K562 (cell line): ENCODE data around the gene RNF186. TPM values are rescaled to one million over a fixed set of nuclear protein-coding genes. Genes with fewer than 3 reads are reported as not detected.

ENCODE experiments used
- ATAC-seq: fragments of 200-7000 bp; cut with Tn5 transposase; 3 replicates; pipeline ENCODE4 v1.9.1; 2020; ENCODE audit warnings: moderate library complexity
- BruUV-seq: library from RNA; stranded (reverse); fragments of 400-500 nt; replicated peaks from 2 replicates; lab custom pipeline; 2021; lab: Mats Ljungman, UMichigan
- CTCF ChIA-PET: fragments of 300-600 bp; formaldehyde crosslinking; extraction: SDS; loops from one replicate; lab custom pipeline; 2021; ENCODE audit warnings: low intra/inter-chr PET ratio; lab: Yijun Ruan, JAX
- POLR2A ChIA-PET: fragments of 300-600, 350-650 bp; sonication (Branson Sonifier 250); formaldehyde crosslinking; extraction: SDS; loops from one replicate; lab custom pipeline; 2021; ENCODE audit warnings: antibody characterized with exemption, inconsistent platforms; lab: Yijun Ruan, JAX
- DNase-seq, 4 experiments: peaks; one replicate each; pipeline versions ENCODE4 v3.0.0 to v3.0.0-alpha.2; 2011 to 2018; ENCODE audit warnings: low spot score in 3 of 4, mixed read lengths in 3 of 4; ENCODE audit errors: extremely low read depth in 1 of 4
- FAIRE-seq: peaks from 2 replicates; lab custom pipeline; 2011; peaks lifted over from hg19 to GRCh38; lab: Jason Lieb, UNC
- H2AFZ ChIP-seq: 2 replicates; pipeline ENCODE4 v1.6.0; 2011; ENCODE audit warnings: low read depth, low read length, control low read depth, inconsistent platforms
- H3K27ac ChIP-seq: fragments of 200-600 bp; 3 replicates; pipeline ENCODE4 v1.8.0; 2011; ENCODE audit warnings: low read depth, mild to moderate bottlenecking, control low read depth, inconsistent platforms, low read length, moderate library complexity, mixed read lengths; ENCODE audit errors: extremely low read depth
- H3K27me3 ChIP-seq, 2 experiments: fragments of 300-600 bp in 1 of 2; 2 replicates in 1 of 2; 3 replicates in 1 of 2; pipeline versions ENCODE4 v1.6.0 to v1.8.0; 2011; ENCODE audit warnings: inconsistent platforms in 2 of 2, low read length in 2 of 2, mild to moderate bottlenecking in 1 of 2, mixed read lengths in 1 of 2, moderate library complexity in 1 of 2; ENCODE audit not compliant: control insufficient read depth in 2 of 2, insufficient read depth in 2 of 2
- H3K36me3 ChIP-seq: fragments of 300-600 bp; 3 replicates; pipeline ENCODE4 v1.8.0; 2011; ENCODE audit warnings: mild to moderate bottlenecking, low read length, inconsistent platforms; ENCODE audit not compliant: control insufficient read depth, insufficient read depth
- H3K4me1 ChIP-seq, 2 experiments: fragments of 200-600 bp in 1 of 2; replicated peaks in 1 of 2; 2 replicates in 1 of 2; 3 replicates in 1 of 2; pipeline versions ENCODE4 v1.5.1 to v1.8.0; 2011; ENCODE audit warnings: inconsistent platforms in 2 of 2, low read length in 2 of 2, mild to moderate bottlenecking in 1 of 2, mixed read lengths in 1 of 2, moderate library complexity in 1 of 2; ENCODE audit not compliant: control insufficient read depth in 2 of 2, insufficient read depth in 2 of 2
- H3K4me2 ChIP-seq: 2 replicates; pipeline ENCODE4 v1.6.1; 2011; ENCODE audit warnings: low read length, control low read depth, inconsistent platforms, mixed read lengths; ENCODE audit not compliant: insufficient read depth
- H3K4me3 ChIP-seq: fragments of 200-600 bp; sonication (generic), shearing (Covaris generic); 2 replicates; pipeline ENCODE4 v1.5.1; 2016; ENCODE audit warnings: control low read depth, inconsistent platforms
- H3K79me2 ChIP-seq: fragments of 200-600 bp; 3 replicates; pipeline ENCODE4 v1.8.0; 2011; ENCODE audit warnings: low read length, inconsistent platforms; ENCODE audit not compliant: control insufficient read depth, insufficient read depth
- H3K9ac ChIP-seq, 2 experiments: 2 replicates each; pipeline versions ENCODE4 v1.6.0 to v1.6.1; 2011; ENCODE audit warnings: low read depth in 2 of 2, low read length in 2 of 2, control low read depth in 1 of 2, inconsistent platforms in 1 of 2, mild to moderate bottlenecking in 1 of 2, mixed read lengths in 1 of 2; ENCODE audit not compliant: insufficient read depth in 1 of 2
- H3K9me1 ChIP-seq: one replicate; pipeline ENCODE4 v1.6.0; 2011; ENCODE audit warnings: inconsistent platforms, mild to moderate bottlenecking, low read length, moderate library complexity; ENCODE audit not compliant: control insufficient read depth, insufficient read depth
- H3K9me3 ChIP-seq: replicated peaks from 2 replicates; pipeline ENCODE4 v1.5.1; 2011; ENCODE audit warnings: low read depth, low read length, inconsistent platforms; ENCODE audit not compliant: control insufficient read depth, insufficient read depth
- H4K20me1 ChIP-seq: replicated peaks from 2 replicates; pipeline ENCODE4 v1.6.1; 2011; ENCODE audit warnings: low read length, inconsistent platforms, mixed read lengths; ENCODE audit not compliant: control insufficient read depth, insufficient read depth
- CREB1 ChIP-seq, 2 experiments: sonication (generic) in 1 of 2; formaldehyde crosslinking in 1 of 2; IDR thresholded peaks; 2 replicates each; pipeline versions ENCODE4 v1.6.1 to v1.8.0; 2012 to 2022; ENCODE audit warnings: inconsistent platforms in 1 of 2, mild to moderate bottlenecking in 1 of 2, missing genetic modification reagents in 1 of 2, moderate library complexity in 1 of 2
- FOXM1 ChIP-seq, 2 experiments: fragments of 450-650 bp in 1 of 2; sonication (generic) in 1 of 2; formaldehyde crosslinking in 1 of 2; IDR thresholded peaks; 2 replicates each; pipeline versions ENCODE4 v1.6.1 to v1.9.0; 2017 to 2022; ENCODE audit warnings: low read depth in 2 of 2, mild to moderate bottlenecking in 2 of 2, missing genetic modification reagents in 1 of 2, moderate library complexity in 1 of 2
- HMBOX1 ChIP-seq: sonication (generic); IDR thresholded peaks from 2 replicates; pipeline ENCODE4 v1.6.1; 2016
- ID3 ChIP-seq, 2 experiments: fragments of 250-450 bp in 1 of 2; fragments of 450-650 bp in 1 of 2; sonication (Bioruptor Pico) in 1 of 2; IDR thresholded peaks; 2 replicates each; pipeline versions ENCODE4 v1.6.1 to v1.8.0; 2016 to 2021; ENCODE audit warnings: mild to moderate bottlenecking in 2 of 2, moderate library complexity in 2 of 2, missing compliant biosample characterization in 1 of 2, missing genetic modification characterization in 1 of 2
- RBBP5 ChIP-seq: fragments of 200-600 bp; sonication (generic); IDR thresholded peaks from 2 replicates; pipeline ENCODE4 v1.6.1; 2012; ENCODE audit warnings: borderline replicate concordance, mild to moderate bottlenecking, low read length, control low read depth, inconsistent platforms; ENCODE audit not compliant: insufficient read depth, poor library complexity, severe bottlenecking
- SIN3B ChIP-seq: fragments of 450-650 bp; IDR thresholded peaks from 2 replicates; pipeline ENCODE4 v1.6.1; 2017; ENCODE audit warnings: low read depth, mild to moderate bottlenecking, moderate library complexity
- SMARCC2 ChIP-seq: fragments of 450-650 bp; IDR thresholded peaks from 2 replicates; pipeline ENCODE4 v1.6.1; 2017; ENCODE audit warnings: antibody characterized with exemption, moderate library complexity, mild to moderate bottlenecking, low read depth
- ZBTB40 ChIP-seq, 2 experiments: fragments of 450-650 bp in 1 of 2; sonication (generic) in 1 of 2; formaldehyde crosslinking in 1 of 2; IDR thresholded peaks; 2 replicates each; pipeline versions ENCODE4 v1.7.1 to v1.9.0; 2016 to 2022; ENCODE audit warnings: inconsistent platforms in 1 of 2, mild to moderate bottlenecking in 1 of 2, missing genetic modification reagents in 1 of 2
- WGBS: fragments of 100-300 bp; shearing (Covaris generic); methylation state at CpG from one replicate; pipeline ENCODE4 v1.1.6; 2016; ENCODE audit warnings: low coverage, mixed read lengths; ENCODE audit not compliant: insufficient coverage; ENCODE audit errors: missing lambda C conversion rate; 5-methylcytosine and 5-hydroxymethylcytosine counted together
- in situ Hi-C: fragments of 300-500 bp; cut with MboI; formaldehyde crosslinking; loops from 4 replicates; pipeline ENCODE4 v1.15.0; 2018; ENCODE audit warnings: inconsistent platforms, mixed read lengths
- intact Hi-C: fragments of 100-400 bp; cut with micrococcal nuclease; formaldehyde crosslinking; loops from 2 replicates; pipeline ENCODE4 v1.14.2; 2022
- polyA plus RNA-seq, 8 experiments: library from polyadenylated mRNA; depleted of rRNA in 4 of 8; stranded (reverse) in 5 of 8; unstranded in 3 of 8; fragments of >200 nt; fragmentation: Nextera tagmentation in 2 of 8; fragmentation: Illumina TruSeq in 1 of 8; extraction: Ambion mirVana in 2 of 8; extraction: Trizol in 1 of 8; gene quantifications; 2 replicates each; pipeline versions ENCODE4 v1.2.1 to v1.2.3, GENCODE V29; 2011 to 2014; ENCODE audit warnings: inconsistent platforms in 1 of 8, missing spikeins in 1 of 8
- total RNA-seq, 7 experiments: library from RNA; depleted of rRNA in 6 of 7; stranded (reverse); fragments of >200 nt in 6 of 7; fragmentation: Illumina TruSeq in 2 of 7; extraction: Trizol in 2 of 7; gene quantifications; 2 replicates each; pipeline versions ENCODE4 v1.2.1 to v1.2.3, GENCODE V29; 2011 to 2021; ENCODE audit warnings: low replicate concordance in 1 of 7

RNF186 gene
- total and polyA plus RNA-seq, 9 of the 15 experiments (the other 6 are each of a cell fraction or from before 2014, with no cell fraction given), result not detected

GRCh38 chr1:19775831-19776230 is 39.3 kb downstream of the RNF186 start (continued):
- TF ChIP-seq FOXM1 (IDR thresholded peaks at IDR 0.05; ENCODE audit: low read depth) (no peak), FOXM1 (CRISPR knock-in tag; IDR thresholded peaks at IDR 0.05; ENCODE audit: low read depth) (no peak), SIN3B (no peak), ID3 (CRISPR knock-in tag; IDR thresholded peaks at IDR 0.05) (no peak), ID3 (tag; IDR thresholded peaks at IDR 0.05) (no peak), CREB1 (IDR thresholded peaks at IDR 0.05) (no peak), CREB1 (CRISPR knock-in tag; IDR thresholded peaks at IDR 0.05) (no peak)

- peaks cover 14 to 52% of the 10 kb centered on the region in 2 experiments; a peak in 4 of 5 replicates for H3K27me3 ChIP-seq
- 27% methylated on average over 6 of the region's 6 CpGs for WGBS
- ATAC-seq (no peak), DNase-seq (no peak), FAIRE-seq (no peak)
- H3K9me1 ChIP-seq, result no peaks in the 10 kb centered on the region
- no peak overlapping the region for H3K9ac ChIP-seq
- in situ Hi-C loops, result no loop called here
- BruUV-seq, result no TSS peak
- peak; percentile 47; the same call in 1 of the 2 replicates for TF ChIP-seq HMBOX1
- peak; percentile 95 for TF ChIP-seq ZBTB40 (IDR thresholded peaks at IDR 0.05)
- TF ChIP-seq ZBTB40 (CRISPR knock-in tag; IDR thresholded peaks at IDR 0.05), result peak; percentile 95
- no peak for TF ChIP-seq RBBP5
- no peak for TF ChIP-seq SMARCC2
- H2AFZ ChIP-seq, result no peak overlapping the region
- no peaks in the 10 kb centered on the region for H3K4me1 ChIP-seq
- no peaks in the 10 kb centered on the region for H3K9me3 ChIP-seq
- H3K4me3 ChIP-seq, result no peak overlapping the region
- H3K4me2 ChIP-seq, result no peak overlapping the region
- ChIA-PET POLR2A (no interaction called here), CTCF (no interaction called here)
- H3K36me3 ChIP-seq, result no peaks in the 10 kb centered on the region
- peaks cover 2% of the 10 kb centered on the region; the same call in 1 of the 2 replicates for H4K20me1 ChIP-seq
- no peak overlapping the region for H3K27ac ChIP-seq
- no peaks in the 10 kb centered on the region for H3K79me2 ChIP-seq
- intact Hi-C loops, result no loop called here
Observed at GRCh38 chr1:19775317-19775716, 39.8 kb downstream of the RNF186 start.
